Epithelial cell of proximal tubule (primary cell): Measurements from ENCODE around the gene CMTM8. TPM values are rescaled to one million over a fixed set of nuclear protein-coding genes. Genes with fewer than 3 reads are reported as not detected.
A peak's percentile ranks its signal among the peaks of the same experiment; 100 is the strongest.

Experiments
- DNase-seq: peaks from one replicate; pipeline ENCODE4 v3.0.0-alpha.2; 2011; ENCODE audit warnings: low read depth
- H3K4me3 ChIP-seq: 2 replicates; pipeline ENCODE4 v1.5.1; 2011; ENCODE audit warnings: low read depth, mild to moderate bottlenecking, low read length
- total RNA-seq: library from RNA; depleted of rRNA; stranded (reverse); fragments of >200 nt; gene quantifications from 2 replicates; pipeline ENCODE4 v1.2.3, GENCODE V29; 2015
- TF ChIP-seq, protein P1 (sequence below): conservative IDR thresholded peaks from 2 replicates; pipeline ENCODE4 v1.5.1; 2012; ENCODE audit warnings: low read depth, mild to moderate bottlenecking, low read length

CMTM8 gene
- total RNA-seq, 1 donor from 2014 or later: 9.2 TPM

DNA sequence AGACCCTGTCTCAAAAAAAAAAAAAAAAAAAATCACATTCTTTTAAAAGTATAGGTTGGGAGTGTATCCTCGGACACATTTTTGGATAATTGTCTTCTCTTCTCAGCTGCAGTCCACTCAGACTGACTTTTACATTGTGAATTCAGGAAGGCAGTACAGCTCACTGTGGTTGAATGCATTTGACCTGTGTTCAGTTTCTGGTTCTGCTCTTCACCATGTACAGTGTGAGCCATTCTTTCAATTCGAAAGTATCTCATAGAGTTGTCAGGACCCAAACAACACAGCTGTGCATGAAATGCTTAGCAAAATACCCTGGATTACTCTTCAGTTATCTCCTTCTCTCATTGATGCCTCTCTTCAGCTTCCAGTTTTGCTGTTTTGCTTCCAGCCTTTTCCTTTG, 5.0 kb downstream of the CMTM8 start:
- TF ChIP-seq, protein P1, sequence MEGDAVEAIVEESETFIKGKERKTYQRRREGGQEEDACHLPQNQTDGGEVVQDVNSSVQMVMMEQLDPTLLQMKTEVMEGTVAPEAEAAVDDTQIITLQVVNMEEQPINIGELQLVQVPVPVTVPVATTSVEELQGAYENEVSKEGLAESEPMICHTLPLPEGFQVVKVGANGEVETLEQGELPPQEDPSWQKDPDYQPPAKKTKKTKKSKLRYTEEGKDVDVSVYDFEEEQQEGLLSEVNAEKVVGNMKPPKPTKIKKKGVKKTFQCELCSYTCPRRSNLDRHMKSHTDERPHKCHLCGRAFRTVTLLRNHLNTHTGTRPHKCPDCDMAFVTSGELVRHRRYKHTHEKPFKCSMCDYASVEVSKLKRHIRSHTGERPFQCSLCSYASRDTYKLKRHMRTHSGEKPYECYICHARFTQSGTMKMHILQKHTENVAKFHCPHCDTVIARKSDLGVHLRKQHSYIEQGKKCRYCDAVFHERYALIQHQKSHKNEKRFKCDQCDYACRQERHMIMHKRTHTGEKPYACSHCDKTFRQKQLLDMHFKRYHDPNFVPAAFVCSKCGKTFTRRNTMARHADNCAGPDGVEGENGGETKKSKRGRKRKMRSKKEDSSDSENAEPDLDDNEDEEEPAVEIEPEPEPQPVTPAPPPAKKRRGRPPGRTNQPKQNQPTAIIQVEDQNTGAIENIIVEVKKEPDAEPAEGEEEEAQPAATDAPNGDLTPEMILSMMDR: no peak
- no peak overlapping the region for H3K4me3 ChIP-seq
- DNase-seq: no peak

DNA sequence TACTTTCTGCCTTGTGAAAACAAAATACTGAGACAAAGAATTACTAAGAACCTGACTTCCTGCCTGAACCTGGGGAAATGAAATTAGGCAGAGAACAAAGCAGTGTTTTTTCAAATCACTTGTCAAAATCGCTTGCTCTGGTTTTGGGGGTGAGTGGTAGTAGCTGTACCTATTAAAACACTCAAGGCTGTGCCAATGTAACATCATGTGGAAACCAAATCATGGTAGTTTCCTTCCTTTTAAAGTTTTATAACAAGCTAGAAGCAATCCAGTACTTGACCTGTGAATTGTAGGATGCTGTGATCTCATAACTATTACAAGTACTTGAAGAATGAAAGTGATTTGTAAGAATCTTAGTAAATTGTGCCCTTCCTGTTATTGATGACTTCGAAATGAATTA, 6.7 kb downstream of the CMTM8 start:
- TF ChIP-seq, protein P1: no peak
- no peak for DNase-seq
- no peak overlapping the region for H3K4me3 ChIP-seq

DNA sequence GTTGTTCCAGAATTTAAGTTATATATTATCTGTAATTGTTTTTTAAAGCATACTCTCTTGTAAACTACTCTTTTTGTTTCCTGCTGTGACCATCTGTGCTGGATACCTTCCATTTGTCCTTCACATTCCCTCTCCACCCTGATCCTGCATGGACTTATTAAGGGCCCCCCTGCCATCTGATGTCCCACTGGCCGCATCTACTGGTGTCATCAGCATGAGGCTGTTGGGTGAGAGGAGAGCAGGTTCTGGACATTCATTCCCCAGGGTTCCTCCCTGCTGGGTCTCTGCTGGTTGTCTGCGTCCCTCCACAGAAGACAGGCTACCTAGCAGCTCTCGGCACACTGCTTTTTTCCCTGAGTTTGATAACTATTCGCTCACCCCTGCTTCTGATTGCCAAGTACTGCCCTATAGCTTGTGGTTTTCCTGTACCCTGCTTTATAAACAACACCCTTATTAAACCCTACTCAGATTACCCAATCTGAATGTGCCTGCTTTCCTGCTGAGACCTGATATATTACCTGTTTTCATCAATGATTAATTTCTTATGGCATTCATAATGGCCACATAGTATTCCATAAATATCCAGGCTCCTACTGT, 7.7 kb downstream of the CMTM8 start:
- no peak for DNase-seq
- no peak overlapping the region for H3K4me3 ChIP-seq
- TF ChIP-seq, protein P1: no peak

DNA sequence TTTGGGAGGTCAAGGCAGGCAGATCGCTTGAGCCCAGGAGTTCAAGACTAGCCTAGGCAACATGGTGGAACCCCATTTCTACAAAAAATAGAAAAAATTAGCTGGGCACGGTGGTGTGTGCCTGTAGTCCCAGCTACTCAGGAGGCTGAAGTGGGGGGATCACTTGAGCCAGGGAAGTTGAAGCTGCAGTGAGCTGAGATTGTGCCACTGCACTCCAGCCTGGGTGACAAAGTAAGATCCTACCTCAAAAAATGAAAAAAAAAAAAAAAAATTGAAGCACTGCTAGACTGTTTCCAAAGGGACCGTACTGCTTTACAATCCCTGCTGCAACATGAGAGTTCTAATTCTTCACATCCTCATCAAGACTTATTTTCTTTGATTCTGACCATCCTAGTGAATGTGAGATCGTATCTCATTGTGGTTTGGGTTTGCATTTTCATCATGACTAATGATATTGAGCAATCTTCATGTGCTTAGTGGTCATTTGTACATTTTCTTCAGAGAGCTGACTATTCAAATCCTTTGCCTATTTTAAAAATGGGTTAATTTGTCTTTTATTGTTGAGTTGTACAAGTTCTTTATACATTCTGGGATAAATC, 10.8 kb downstream of the CMTM8 start:
- H3K4me3 ChIP-seq: no peak overlapping the region
- TF ChIP-seq, protein P1: no peak
- DNase-seq: peak; percentile 85

DNA sequence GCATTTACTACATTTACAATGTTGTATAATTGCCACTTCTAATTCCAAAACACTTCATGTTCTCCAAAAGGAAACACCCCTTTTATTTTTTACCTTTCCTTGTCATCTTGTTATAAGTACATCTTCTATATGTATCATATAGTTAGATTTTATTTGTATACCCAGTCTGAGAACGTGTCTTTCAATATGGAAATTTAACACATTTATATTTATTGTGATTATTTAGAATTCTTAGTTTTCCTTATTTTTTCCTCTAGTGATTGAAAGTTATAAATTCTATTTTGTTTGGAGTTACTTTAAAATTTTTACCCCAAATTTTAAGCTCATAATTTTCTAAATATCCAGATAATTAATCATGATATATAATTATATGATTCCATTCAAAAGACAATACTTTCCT, 15.8 kb downstream of the CMTM8 start:
- DNase-seq: no peak
- no peak overlapping the region for H3K4me3 ChIP-seq
- TF ChIP-seq, protein P1: no peak

DNA sequence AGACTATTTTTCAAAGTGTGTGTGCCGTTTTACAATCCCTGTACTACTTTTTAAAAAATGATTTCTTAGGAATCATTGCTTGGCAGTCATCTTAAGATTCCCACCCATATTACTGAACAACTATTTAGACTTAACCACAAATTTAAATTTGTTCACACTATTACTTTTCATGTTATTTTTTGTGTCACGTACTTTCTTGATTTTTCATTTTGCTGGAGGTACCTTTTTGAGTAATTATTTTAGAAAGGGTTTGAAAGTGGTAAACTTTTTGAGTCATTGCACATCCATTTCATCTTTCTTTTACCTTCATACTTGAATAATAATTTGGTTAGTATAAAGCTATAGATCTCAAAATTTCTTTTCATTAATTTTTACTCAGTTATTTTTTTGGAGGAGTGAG, 16.9 kb downstream of the CMTM8 start:
- H3K4me3 ChIP-seq: no peak overlapping the region
- TF ChIP-seq, protein P1: no peak
- DNase-seq: no peak

DNA sequence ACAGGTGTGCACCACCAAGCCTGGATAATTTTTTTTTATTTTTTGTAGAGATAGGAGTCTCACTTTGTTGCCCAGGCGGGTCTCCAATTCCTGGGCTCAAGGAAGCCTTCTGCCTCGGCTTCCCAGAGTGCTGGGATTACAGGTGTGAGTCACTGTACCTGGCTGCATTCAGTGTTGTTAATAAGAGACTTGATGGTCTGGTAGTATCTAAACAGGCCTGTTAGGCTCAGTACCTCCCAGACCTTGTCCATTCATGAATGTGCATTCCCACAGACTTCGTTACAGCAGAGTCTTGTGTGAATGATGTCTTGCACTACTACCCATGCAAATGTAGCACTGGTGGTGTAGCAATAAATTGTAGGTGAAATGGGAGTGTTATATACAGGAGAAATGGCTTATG, 17.7 kb downstream of the CMTM8 start:
- TF ChIP-seq, protein P1: no peak
- DNase-seq: no peak
- no peak overlapping the region for H3K4me3 ChIP-seq
